HepG2 (cell line): ENCODE results near the gene TNKS1BP1. TPM values are rescaled to one million over a fixed set of nuclear protein-coding genes. Genes with fewer than 3 reads are reported as not detected.

Experiments
- ELF1 ChIP-seq: sonication (generic); formaldehyde crosslinking; IDR thresholded peaks from 2 replicates; pipeline ENCODE4 v1.4.0; 2020; ENCODE audit warnings: missing genetic modification reagents
- FOXP1 ChIP-seq, 2 experiments: fragments of 450-650 bp in 1 of 2; IDR thresholded peaks; 2 replicates each; pipeline ENCODE4 v1.6.1; 2017 to 2018; ENCODE audit warnings: antibody characterized with exemption in 1 of 2
- JUND ChIP-seq: sonication (generic); formaldehyde crosslinking; IDR thresholded peaks from 2 replicates; pipeline ENCODE4 v1.8.0; 2022; ENCODE audit warnings: mild to moderate bottlenecking, missing genetic modification reagents
- SP140L ChIP-seq: sonication (generic); formaldehyde crosslinking; IDR thresholded peaks from 2 replicates; pipeline ENCODE4 v1.4.0; 2020; ENCODE audit warnings: missing genetic modification reagents, borderline replicate concordance
- SRSF9 ChIP-seq: fragments of 200-400 bp; formaldehyde crosslinking; IDR thresholded peaks from 2 replicates; pipeline ENCODE4 v1.6.1; 2018; ENCODE audit warnings: borderline replicate concordance, mild to moderate bottlenecking, low read depth, low read length; ENCODE audit not compliant: insufficient read depth, poor library complexity, severe bottlenecking
- ZBTB8A ChIP-seq: sonication (generic); formaldehyde crosslinking; IDR thresholded peaks from 2 replicates; pipeline ENCODE4 v1.4.0; 2020; ENCODE audit warnings: mild to moderate bottlenecking, low read depth, missing genetic modification reagents, borderline replicate concordance
- ZNF333 ChIP-seq: sonication (generic); formaldehyde crosslinking; IDR thresholded peaks from 2 replicates; pipeline ENCODE4 v1.4.0; 2020; ENCODE audit warnings: mild to moderate bottlenecking, missing genetic modification reagents, borderline replicate concordance
- ZNF577 ChIP-seq: sonication (generic); formaldehyde crosslinking; IDR thresholded peaks from 2 replicates; pipeline ENCODE4 v1.4.0; 2020; ENCODE audit warnings: mild to moderate bottlenecking, low read depth, missing genetic modification reagents, borderline replicate concordance
- polyA plus RNA-seq, 8 experiments: library from polyadenylated mRNA; depleted of rRNA in 3 of 8; stranded (reverse) in 7 of 8; unstranded in 1 of 8; fragments of >200 nt; fragmentation: Illumina TruSeq in 4 of 8; extraction: Trizol in 4 of 8; gene quantifications; 2 replicates each; pipeline versions ENCODE4 v1.2.1 to v1.2.3, GENCODE V29; 2011 to 2016; ENCODE audit warnings: low read depth in 4 of 8, missing spikeins in 1 of 8, mixed read lengths in 1 of 8; ENCODE audit not compliant: insufficient read depth in 1 of 8
- total RNA-seq, 5 experiments: library from RNA; depleted of rRNA; stranded (reverse); fragments of >200 nt; fragmentation: Illumina TruSeq; extraction: Trizol; gene quantifications; 2 replicates each; pipeline ENCODE4 v1.2.3, GENCODE V29; 2016; ENCODE audit warnings: low read depth in 1 of 5
- TF ChIP-seq, protein P1 (sequence below): sonication (generic); formaldehyde crosslinking; IDR thresholded peaks from 2 replicates; pipeline ENCODE4 v1.5.0; 2020; ENCODE audit warnings: mild to moderate bottlenecking, low read depth, missing genetic modification reagents, borderline replicate concordance
- TF ChIP-seq, protein P2 (sequence below), 2 experiments: fragments of 450-650 bp in 1 of 2; sonication (generic) in 1 of 2; formaldehyde crosslinking; IDR thresholded peaks; 2 replicates each; pipeline versions ENCODE4 v1.5.0 to v1.8.0; 2020 to 2022; ENCODE audit warnings: mild to moderate bottlenecking in 1 of 2, missing genetic modification reagents in 1 of 2
- TF ChIP-seq, protein P3 (sequence below): sonication (generic); formaldehyde crosslinking; IDR thresholded peaks from 2 replicates; pipeline ENCODE4 v1.4.0; 2020; ENCODE audit warnings: missing genetic modification reagents
- TF ChIP-seq, protein P4 (sequence below): sonication (generic); formaldehyde crosslinking; IDR thresholded peaks from 2 replicates; pipeline ENCODE4 v1.8.0; 2022; ENCODE audit warnings: missing genetic modification reagents, mild to moderate bottlenecking, moderate library complexity, borderline replicate concordance
- TF ChIP-seq, protein P5 (sequence below): sonication (generic); formaldehyde crosslinking; conservative IDR thresholded peaks from 2 replicates; pipeline ENCODE4 v1.4.0; 2020; ENCODE audit warnings: missing genetic modification reagents
- TF ChIP-seq, protein P6 (sequence below): sonication (generic); formaldehyde crosslinking; conservative IDR thresholded peaks from 2 replicates; pipeline ENCODE4 v1.8.0; 2022; ENCODE audit warnings: mild to moderate bottlenecking, moderate library complexity, missing genetic modification reagents
- TF ChIP-seq, protein P7 (sequence below): sonication (generic); formaldehyde crosslinking; IDR thresholded peaks from 2 replicates; pipeline ENCODE4 v1.8.1; 2022; ENCODE audit warnings: low read depth, mild to moderate bottlenecking, missing genetic modification reagents

TNKS1BP1 gene
- total and polyA plus RNA-seq, 2 of the 13 experiments (the other 11 are each of a cell fraction or from before 2014, with no cell fraction given) = 13.7 to 15.0 TPM

DNA sequence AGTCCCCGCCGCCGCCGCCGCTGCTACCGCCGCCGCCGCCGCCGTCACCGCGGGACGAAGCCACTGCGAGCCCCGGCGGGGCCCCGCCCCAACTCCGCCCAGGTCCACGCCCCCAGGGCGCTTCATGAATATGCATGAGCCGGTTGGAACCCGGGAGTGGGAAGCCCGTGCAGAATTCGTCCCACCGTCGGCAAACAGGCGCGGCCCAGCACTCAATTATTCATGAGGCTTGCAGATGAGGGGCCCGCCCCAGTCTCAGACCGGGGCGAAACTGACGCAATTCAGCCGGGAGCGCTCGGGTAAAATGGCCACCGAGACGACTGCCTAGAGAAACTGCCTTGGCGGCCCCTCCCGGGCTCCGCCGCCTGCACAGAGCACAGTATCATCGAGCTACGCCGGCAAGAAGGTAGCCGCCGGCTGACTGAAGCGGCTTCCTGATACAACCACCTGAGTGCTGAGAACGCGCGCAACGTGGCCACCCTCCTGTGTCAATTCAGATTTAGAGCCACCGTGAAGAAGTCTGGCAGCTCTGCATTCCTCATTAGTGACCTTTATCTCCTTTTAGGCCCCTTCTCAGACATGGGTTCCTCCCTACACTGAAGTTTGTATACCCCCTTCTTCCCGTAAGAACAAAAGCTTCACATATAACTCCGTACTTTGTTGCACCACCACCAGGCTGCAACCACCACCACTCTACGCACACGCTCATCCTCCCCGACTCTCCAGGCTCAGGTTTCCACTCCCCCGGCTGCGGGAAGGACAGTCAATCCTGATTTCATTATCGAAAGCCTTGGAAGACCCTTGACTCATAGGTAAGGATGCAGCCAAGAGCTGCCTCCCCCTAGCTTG is at the start of gene TNKS1BP1 (continued):
- TF ChIP-seq SP140L (CRISPR knock-in tag) (no peak), FOXP1 (IDR thresholded peaks at IDR 0.05) (no peak), FOXP1 (CRISPR knock-in tag; IDR thresholded peaks at IDR 0.05) (no peak), ELF1 (CRISPR knock-in tag) (peak; percentile 53; the same call in 1 of the 2 replicates), JUND (CRISPR knock-in tag) (no peak), SRSF9 (no peak), ZNF333 (no peak), ZNF577 (no peak), ZBTB8A (CRISPR knock-in tag) (no peak)
- TF ChIP-seq, protein P1, sequence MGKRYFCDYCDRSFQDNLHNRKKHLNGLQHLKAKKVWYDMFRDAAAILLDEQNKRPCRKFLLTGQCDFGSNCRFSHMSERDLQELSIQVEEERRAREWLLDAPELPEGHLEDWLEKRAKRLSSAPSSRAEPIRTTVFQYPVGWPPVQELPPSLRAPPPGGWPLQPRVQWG (CRISPR knock-in tag) = no peak
- TF ChIP-seq, protein P2, sequence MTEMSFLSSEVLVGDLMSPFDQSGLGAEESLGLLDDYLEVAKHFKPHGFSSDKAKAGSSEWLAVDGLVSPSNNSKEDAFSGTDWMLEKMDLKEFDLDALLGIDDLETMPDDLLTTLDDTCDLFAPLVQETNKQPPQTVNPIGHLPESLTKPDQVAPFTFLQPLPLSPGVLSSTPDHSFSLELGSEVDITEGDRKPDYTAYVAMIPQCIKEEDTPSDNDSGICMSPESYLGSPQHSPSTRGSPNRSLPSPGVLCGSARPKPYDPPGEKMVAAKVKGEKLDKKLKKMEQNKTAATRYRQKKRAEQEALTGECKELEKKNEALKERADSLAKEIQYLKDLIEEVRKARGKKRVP (CRISPR knock-in tag; IDR thresholded peaks at IDR 0.05) = peak in 1 of 2 experiments; percentile 97; a peak in 2 of 4 replicates
- TF ChIP-seq, protein P3, sequence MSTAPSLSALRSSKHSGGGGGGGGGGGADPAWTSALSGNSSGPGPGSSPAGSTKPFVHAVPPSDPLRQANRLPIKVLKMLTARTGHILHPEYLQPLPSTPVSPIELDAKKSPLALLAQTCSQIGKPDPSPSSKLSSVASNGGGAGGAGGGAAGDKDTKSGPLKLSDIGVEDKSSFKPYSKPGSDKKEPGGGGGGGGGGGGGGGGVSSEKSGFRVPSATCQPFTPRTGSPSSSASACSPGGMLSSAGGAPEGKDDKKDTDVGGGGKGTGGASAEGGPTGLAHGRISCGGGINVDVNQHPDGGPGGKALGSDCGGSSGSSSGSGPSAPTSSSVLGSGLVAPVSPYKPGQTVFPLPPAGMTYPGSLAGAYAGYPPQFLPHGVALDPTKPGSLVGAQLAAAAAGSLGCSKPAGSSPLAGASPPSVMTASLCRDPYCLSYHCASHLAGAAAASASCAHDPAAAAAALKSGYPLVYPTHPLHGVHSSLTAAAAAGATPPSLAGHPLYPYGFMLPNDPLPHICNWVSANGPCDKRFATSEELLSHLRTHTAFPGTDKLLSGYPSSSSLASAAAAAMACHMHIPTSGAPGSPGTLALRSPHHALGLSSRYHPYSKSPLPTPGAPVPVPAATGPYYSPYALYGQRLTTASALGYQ (CRISPR knock-in tag) = 0 out of 2 replicates have a peak, but pooled peaks have one; percentile 32
- TF ChIP-seq, protein P4, sequence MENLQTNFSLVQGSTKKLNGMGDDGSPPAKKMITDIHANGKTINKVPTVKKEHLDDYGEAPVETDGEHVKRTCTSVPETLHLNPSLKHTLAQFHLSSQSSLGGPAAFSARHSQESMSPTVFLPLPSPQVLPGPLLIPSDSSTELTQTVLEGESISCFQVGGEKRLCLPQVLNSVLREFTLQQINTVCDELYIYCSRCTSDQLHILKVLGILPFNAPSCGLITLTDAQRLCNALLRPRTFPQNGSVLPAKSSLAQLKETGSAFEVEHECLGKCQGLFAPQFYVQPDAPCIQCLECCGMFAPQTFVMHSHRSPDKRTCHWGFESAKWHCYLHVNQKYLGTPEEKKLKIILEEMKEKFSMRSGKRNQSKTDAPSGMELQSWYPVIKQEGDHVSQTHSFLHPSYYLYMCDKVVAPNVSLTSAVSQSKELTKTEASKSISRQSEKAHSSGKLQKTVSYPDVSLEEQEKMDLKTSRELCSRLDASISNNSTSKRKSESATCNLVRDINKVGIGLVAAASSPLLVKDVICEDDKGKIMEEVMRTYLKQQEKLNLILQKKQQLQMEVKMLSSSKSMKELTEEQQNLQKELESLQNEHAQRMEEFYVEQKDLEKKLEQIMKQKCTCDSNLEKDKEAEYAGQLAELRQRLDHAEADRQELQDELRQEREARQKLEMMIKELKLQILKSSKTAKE (CRISPR knock-in tag) = no peak
- TF ChIP-seq, protein P5, sequence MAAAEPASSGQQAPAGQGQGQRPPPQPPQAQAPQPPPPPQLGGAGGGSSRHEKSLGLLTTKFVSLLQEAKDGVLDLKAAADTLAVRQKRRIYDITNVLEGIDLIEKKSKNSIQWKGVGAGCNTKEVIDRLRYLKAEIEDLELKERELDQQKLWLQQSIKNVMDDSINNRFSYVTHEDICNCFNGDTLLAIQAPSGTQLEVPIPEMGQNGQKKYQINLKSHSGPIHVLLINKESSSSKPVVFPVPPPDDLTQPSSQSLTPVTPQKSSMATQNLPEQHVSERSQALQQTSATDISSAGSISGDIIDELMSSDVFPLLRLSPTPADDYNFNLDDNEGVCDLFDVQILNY (CRISPR knock-in tag) = no peak
- TF ChIP-seq, protein P6, sequence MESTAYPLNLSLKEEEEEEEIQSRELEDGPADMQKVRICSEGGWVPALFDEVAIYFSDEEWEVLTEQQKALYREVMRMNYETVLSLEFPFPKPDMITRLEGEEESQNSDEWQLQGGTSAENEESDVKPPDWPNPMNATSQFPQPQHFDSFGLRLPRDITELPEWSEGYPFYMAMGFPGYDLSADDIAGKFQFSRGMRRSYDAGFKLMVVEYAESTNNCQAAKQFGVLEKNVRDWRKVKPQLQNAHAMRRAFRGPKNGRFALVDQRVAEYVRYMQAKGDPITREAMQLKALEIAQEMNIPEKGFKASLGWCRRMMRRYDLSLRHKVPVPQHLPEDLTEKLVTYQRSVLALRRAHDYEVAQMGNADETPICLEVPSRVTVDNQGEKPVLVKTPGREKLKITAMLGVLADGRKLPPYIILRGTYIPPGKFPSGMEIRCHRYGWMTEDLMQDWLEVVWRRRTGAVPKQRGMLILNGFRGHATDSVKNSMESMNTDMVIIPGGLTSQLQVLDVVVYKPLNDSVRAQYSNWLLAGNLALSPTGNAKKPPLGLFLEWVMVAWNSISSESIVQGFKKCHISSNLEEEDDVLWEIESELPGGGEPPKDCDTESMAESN (CRISPR knock-in tag) = 0 out of 2 replicates have a peak, but pooled peaks have one; percentile 39
- TF ChIP-seq, protein P7, sequence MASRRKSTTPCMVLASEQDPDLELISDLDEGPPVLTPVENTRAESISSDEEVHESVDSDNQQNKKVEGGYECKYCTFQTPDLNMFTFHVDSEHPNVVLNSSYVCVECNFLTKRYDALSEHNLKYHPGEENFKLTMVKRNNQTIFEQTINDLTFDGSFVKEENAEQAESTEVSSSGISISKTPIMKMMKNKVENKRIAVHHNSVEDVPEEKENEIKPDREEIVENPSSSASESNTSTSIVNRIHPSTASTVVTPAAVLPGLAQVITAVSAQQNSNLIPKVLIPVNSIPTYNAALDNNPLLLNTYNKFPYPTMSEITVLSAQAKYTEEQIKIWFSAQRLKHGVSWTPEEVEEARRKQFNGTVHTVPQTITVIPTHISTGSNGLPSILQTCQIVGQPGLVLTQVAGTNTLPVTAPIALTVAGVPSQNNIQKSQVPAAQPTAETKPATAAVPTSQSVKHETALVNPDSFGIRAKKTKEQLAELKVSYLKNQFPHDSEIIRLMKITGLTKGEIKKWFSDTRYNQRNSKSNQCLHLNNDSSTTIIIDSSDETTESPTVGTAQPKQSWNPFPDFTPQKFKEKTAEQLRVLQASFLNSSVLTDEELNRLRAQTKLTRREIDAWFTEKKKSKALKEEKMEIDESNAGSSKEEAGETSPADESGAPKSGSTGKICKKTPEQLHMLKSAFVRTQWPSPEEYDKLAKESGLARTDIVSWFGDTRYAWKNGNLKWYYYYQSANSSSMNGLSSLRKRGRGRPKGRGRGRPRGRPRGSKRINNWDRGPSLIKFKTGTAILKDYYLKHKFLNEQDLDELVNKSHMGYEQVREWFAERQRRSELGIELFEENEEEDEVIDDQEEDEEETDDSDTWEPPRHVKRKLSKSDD = no peak
